AG08395 (cell line): Measurements from ENCODE around the gene LIPE.

Source experiments
- DNase-seq: peaks from one replicate; pipeline ENCODE4 v3.0.0; 2012; ENCODE audit warnings: mixed read lengths, low spot score

LIPE gene

GRCh38 chr19:42443944-42444398 lies 16.8 kb upstream of the LIPE start:
- no peak for DNase-seq

DNA sequence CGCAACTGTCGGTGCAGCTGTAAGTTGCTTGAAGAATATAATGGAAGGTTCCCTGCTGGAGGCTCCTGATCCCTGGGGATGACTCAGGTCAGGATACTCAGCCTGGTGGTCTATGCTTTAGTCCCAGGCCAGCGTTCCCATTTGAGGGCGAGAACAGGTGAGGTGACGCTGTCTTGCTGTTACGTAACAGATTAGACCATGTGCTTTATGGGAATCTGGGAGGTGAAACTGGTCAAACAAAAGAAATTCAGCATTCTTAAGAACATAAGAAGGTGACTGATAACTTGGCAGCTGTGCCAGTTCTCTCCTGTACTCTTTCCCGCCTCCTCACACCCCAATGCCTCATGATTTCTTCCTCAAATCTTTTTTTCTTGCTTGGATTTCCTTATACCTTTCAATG lies 15.6 kb upstream of the LIPE start, which contains the start of gene CXCL17:
CXCL17 (minus strand) TSS at position 114 of the 400 bp plus-strand sequence. CDS start 114 bp downstream, outside the sequence.
- DNase-seq: no peak

DNA sequence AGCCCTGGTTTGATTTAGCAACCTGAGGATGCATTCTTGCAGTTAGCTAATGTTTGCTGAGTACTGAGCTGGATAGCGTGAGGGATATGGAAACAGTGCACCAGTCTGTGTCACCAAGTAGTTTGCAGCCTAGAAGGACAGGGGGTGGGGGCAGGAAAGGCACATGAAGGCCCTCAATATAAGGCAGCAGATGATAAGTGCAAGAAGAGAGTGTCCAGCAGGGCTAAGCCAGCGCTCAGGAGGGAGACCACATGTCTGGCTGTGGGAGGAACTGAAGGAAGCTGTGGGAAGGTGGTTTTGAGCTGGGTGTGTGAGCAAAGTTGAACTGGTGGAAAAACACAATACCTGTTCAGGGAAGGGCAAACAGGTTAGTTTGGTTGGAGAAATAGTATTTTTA lies 13.9 kb upstream of the LIPE start:
- DNase-seq: no peak

- peak; percentile 87 for DNase-seq
These were observed 13.3 kb upstream of the LIPE start for GRCh38 chr19:42440357-42441048.

DNA sequence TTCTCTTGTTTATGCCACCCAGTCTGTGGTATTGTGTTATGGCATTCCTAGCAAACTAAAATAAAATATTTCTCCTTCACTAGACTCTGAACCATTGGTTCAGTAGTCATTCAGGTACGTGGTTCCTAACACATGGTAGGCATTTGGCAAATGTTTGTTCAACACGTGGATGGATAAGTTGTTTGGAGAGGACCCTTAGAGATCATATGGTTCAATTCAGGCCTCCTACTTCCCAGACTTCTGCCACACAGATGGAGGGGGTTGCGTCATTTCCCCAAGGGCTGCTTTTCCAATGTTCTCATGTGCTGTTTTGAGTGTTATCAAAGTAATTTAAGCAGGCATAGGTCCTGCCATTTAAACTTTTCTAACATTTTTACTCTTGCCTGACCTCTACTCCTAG lies 8.8 kb upstream of the LIPE start:
- DNase-seq: peak; percentile 45

DNA sequence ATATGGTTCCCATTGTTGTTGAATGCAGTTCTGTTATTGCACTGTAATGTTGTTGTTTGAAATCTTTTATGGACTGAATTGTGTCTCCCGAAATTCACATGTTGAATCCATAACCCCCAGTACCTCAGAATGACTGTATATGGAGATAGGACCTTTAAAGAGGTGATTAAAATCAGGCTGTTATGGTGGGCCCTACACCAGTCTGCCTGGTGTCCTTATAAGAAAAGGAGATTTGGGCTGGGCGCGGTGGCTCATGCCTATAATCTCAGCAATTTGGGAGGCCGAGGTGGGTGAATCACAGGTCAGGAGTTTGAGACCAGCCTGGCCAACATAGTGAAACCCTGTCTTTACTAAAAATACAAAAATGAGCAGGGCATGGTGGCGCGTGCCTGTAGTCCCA lies 8.1 kb upstream of the LIPE start:
- DNase-seq: no peak

- DNase-seq: peak; percentile 31
These were observed 6.5 kb upstream of the LIPE start for GRCh38 chr19:42433503-42434260.

- DNase-seq: no peak
These were observed 4.3 kb upstream of the LIPE start for GRCh38 chr19:42431486-42431885.

DNA sequence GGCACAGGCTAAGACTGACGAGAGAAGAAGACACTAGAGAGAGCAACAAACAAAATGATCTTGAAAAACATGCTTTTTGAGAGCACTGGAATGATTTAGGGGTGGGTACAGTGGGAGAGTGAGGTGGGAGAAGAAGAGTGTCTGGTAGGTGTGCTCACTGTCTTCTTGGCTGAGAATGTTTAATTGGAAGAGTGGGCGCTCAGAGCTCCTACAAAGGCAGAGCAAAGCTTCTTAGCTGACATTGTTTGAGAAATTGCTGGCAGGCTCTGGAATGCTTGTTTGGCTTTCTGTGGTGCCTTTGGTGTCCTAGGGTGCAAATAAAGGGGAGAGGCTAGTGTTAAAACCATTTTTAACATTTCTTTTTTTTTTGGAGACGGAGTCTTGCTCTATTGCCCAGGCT lies 1.5 kb upstream of the LIPE start:
- DNase-seq: no peak

DNA sequence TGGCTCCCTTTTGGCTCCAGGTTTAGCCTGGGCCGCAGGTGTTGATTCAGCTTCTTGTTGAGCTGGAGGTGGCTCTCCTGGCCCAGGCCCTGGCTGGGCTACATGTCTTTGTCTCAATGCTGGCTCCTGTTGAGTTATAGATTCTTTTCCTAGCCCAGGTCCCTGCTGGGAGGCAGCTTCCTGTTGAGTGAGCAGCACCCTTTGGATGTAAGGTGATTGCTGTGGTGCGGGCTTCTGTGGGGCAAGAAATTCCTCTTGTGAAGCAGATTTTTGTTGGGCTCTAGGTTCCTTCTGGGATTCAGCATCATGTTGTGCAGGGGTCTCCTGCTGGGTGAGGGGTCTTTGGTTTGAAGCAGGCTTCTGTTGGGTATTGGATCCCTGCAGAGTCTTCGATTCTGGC lies 545 bp downstream of the LIPE start:
- DNase-seq: no peak

DNA sequence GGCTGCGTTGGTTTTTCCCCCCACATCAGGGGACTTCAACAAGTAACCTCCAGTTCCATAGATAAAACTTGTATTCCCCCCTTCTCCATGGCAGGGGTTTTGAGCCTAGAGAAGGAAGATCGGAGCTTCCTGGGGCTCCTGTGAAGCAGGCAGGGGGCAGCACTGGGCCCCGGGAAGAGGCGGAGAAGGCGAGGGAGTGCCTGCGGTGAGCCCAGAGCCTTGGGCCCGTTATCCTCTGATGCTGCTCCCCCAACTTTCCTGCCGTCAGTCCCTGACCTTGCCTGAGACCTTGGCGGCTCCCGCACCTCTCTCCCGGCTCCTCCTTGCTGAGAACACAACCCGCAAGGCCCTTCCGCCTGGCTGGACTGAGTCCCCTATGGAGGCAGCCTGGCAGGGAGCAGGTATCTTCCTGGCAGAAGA lies 2.5 kb downstream of the LIPE start:
- no peak for DNase-seq

GRCh38 chr19:42424345-42424707 lies 2.9 kb downstream of the LIPE start:
- no peak for DNase-seq

- DNase-seq: peak; percentile 98
These were observed 3.5 kb downstream of the LIPE start for GRCh38 chr19:42423462-42424344.

GRCh38 chr19:42422901-42423461 lies 4.2 kb downstream of the LIPE start:
- peak; percentile 20 for DNase-seq

GRCh38 chr19:42422092-42422900 lies 4.9 kb downstream of the LIPE start:
- DNase-seq: no peak

GRCh38 chr19:42421591-42422031 lies 5.6 kb downstream of the LIPE start:
- DNase-seq: no peak

- DNase-seq: no peak
These were observed 6.1 kb downstream of the LIPE start for GRCh38 chr19:42421101-42421500.

DNA sequence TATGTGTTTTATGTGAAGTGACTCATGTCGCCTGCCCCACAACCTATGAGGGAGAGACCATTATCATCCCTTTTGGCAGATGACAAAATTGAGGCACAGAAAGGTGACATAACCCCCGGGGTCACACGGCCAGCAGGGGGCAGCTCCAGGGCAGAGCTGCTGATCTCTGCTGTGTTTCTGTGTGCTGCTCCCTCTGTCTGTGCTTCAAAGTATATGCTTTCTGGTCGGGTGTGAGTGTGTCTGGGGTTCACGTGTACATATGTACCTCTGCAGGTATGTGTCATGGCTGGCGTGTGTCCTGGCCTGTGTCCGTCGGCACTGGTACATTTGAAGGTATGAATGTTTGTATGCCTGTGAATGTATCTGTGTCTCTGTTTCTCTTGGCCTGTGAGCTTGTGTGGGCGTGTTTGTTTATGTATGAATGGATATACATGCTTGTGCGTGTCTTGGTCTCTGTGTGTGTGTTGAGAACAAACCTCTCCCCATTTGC lies 7.1 kb downstream of the LIPE start:
- DNase-seq: peak; percentile 68

GRCh38 chr19:42419309-42419708 lies 7.9 kb downstream of the LIPE start:
- no peak for DNase-seq

- DNase-seq: no peak
These were observed 14.5 kb downstream of the LIPE start for GRCh38 chr19:42412661-42413076.

DNA sequence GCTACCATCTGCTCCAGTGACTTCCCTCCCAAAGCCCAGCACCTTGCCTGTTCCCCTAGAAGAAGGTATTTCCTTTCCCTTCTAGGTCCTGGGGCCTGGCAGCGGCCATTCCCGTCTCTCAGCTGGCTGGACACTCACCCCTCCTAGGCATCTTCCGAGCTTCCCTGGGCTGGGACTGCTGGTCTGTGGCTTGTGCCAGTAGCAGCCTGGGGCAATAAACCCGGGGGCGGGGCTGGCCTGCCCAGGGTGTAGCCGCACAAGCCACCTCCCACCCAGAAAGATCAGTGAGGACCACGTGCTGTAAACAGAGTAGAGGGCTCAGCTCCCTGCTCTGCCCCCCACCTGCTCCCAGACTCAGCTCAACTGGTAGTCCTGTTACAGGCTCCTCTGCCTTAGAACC lies 15.0 kb downstream of the LIPE start:
- DNase-seq: no peak
